HepG2 (cell line): ENCODE results near the gene CHD9NB. TPM values are rescaled to one million over a fixed set of nuclear protein-coding genes. Genes with fewer than 3 reads are reported as not detected.

Experiments
- ATAD3A ChIP-seq: sonication (generic); formaldehyde crosslinking; IDR thresholded peaks from 2 replicates; pipeline ENCODE4 v1.4.0; 2020; ENCODE audit warnings: missing genetic modification reagents
- EP300 ChIP-seq, 3 experiments: sonication (generic) in 1 of 3; formaldehyde crosslinking in 1 of 3; IDR thresholded peaks; 2 replicates each; pipeline versions ENCODE4 v1.5.1 to v1.6.1; 2011 to 2020; ENCODE audit warnings: low read depth in 2 of 3, low read length in 2 of 3, borderline replicate concordance in 1 of 3, improper control_type of control experiment in 1 of 3, mild to moderate bottlenecking in 1 of 3, missing genetic modification reagents in 1 of 3, moderate library complexity in 1 of 3
- FOSL1 ChIP-seq: sonication (generic); formaldehyde crosslinking; IDR thresholded peaks from 2 replicates; pipeline ENCODE4 v1.9.0; 2021; ENCODE audit warnings: missing genetic modification reagents, borderline replicate concordance
- FOXA3 ChIP-seq: IDR thresholded peaks from 2 replicates; pipeline ENCODE4 v1.6.1; 2016; ENCODE audit warnings: missing genetic modification reagents, missing compliant biosample characterization
- MED8 ChIP-seq: sonication (generic); formaldehyde crosslinking; IDR thresholded peaks from 2 replicates; pipeline ENCODE4 v1.8.1; 2023; ENCODE audit warnings: mild to moderate bottlenecking, missing genetic modification reagents; ENCODE audit not compliant: insufficient replicate concordance
- NR2F6 ChIP-seq, 2 experiments: IDR thresholded peaks; 2 replicates each; pipeline ENCODE4 v1.6.1; 2016; ENCODE audit warnings: antibody characterized with exemption in 1 of 2, mild to moderate bottlenecking in 1 of 2
- PCBP2 ChIP-seq: fragments of 200-400 bp; formaldehyde crosslinking; optimal IDR thresholded peaks from 2 replicates; pipeline ENCODE3; 2018; ENCODE audit warnings: low read length, low read depth; ENCODE audit not compliant: poor library complexity, severe bottlenecking
- PRPF4 ChIP-seq: fragments of 200-400 bp; formaldehyde crosslinking; IDR thresholded peaks from 2 replicates; pipeline ENCODE4 v1.6.1; 2016; ENCODE audit warnings: low read length, low read depth; ENCODE audit not compliant: poor library complexity, severe bottlenecking
- RAD21 ChIP-seq: fragments of 450-650 bp; formaldehyde crosslinking; IDR thresholded peaks from 2 replicates; pipeline ENCODE4 v1.5.0; 2020; ENCODE audit warnings: mild to moderate bottlenecking
- RARA ChIP-seq: IDR thresholded peaks from 2 replicates; pipeline ENCODE4 v1.6.1; 2016; ENCODE audit warnings: missing genetic modification reagents, missing compliant biosample characterization
- RCOR2 ChIP-seq: IDR thresholded peaks from 2 replicates; pipeline ENCODE4 v1.6.1; 2016; ENCODE audit warnings: missing biosample characterization, missing genetic modification reagents
- RFX5 ChIP-seq: IDR thresholded peaks from 2 replicates; pipeline ENCODE4 v1.6.1; 2011; ENCODE audit warnings: low read depth, low read length, improper control_type of control experiment
- SNAPC5 ChIP-seq: sonication (generic); formaldehyde crosslinking; IDR thresholded peaks from 2 replicates; pipeline ENCODE4 v1.8.1; 2023; ENCODE audit warnings: mild to moderate bottlenecking, missing genetic modification reagents, borderline replicate concordance
- TBX2 ChIP-seq: sonication (generic); formaldehyde crosslinking; IDR thresholded peaks from 2 replicates; pipeline ENCODE4 v1.5.0; 2020; ENCODE audit warnings: missing genetic modification reagents, mild to moderate bottlenecking, borderline replicate concordance
- THAP11 ChIP-seq: IDR thresholded peaks from 2 replicates; pipeline ENCODE4 v1.6.1; 2016; ENCODE audit warnings: missing biosample characterization, missing genetic modification reagents
- ZBTB21 ChIP-seq: sonication (generic); formaldehyde crosslinking; IDR thresholded peaks from 2 replicates; pipeline ENCODE4 v1.4.0; 2020; ENCODE audit warnings: missing genetic modification reagents
- ZFY ChIP-seq: sonication (generic); formaldehyde crosslinking; IDR thresholded peaks from 2 replicates; pipeline ENCODE4 v1.4.0; 2020; ENCODE audit warnings: missing genetic modification reagents
- ZNF263 ChIP-seq: sonication (generic); formaldehyde crosslinking; IDR thresholded peaks from 2 replicates; pipeline ENCODE4 v1.4.0; 2020; ENCODE audit warnings: missing genetic modification reagents
- ZNF333 ChIP-seq: sonication (generic); formaldehyde crosslinking; IDR thresholded peaks from 2 replicates; pipeline ENCODE4 v1.4.0; 2020; ENCODE audit warnings: mild to moderate bottlenecking, missing genetic modification reagents, borderline replicate concordance
- ZNF362 ChIP-seq: sonication (generic); formaldehyde crosslinking; IDR thresholded peaks from 2 replicates; pipeline ENCODE4 v1.4.0; 2020; ENCODE audit warnings: missing genetic modification reagents, mild to moderate bottlenecking, borderline replicate concordance
- ZNF589 ChIP-seq: sonication (generic); formaldehyde crosslinking; conservative IDR thresholded peaks from 2 replicates; pipeline ENCODE4 v1.8.0; 2022; ENCODE audit warnings: mild to moderate bottlenecking, moderate library complexity, missing genetic modification reagents
- ZNF598 ChIP-seq: sonication (generic); formaldehyde crosslinking; IDR thresholded peaks from 2 replicates; pipeline ENCODE4 v1.5.1; 2020; ENCODE audit warnings: mild to moderate bottlenecking, missing genetic modification reagents, borderline replicate concordance
- ZNF605 ChIP-seq: sonication (generic); formaldehyde crosslinking; IDR thresholded peaks from 2 replicates; pipeline ENCODE4 v1.8.0; 2022; ENCODE audit warnings: mild to moderate bottlenecking, missing genetic modification reagents
- ZNF792 ChIP-seq: IDR thresholded peaks from 2 replicates; pipeline ENCODE4 v1.6.1; 2016
- polyA plus RNA-seq, 8 experiments: library from polyadenylated mRNA; depleted of rRNA in 3 of 8; stranded (reverse) in 7 of 8; unstranded in 1 of 8; fragments of >200 nt; fragmentation: Illumina TruSeq in 4 of 8; extraction: Trizol in 4 of 8; gene quantifications; 2 replicates each; pipeline versions ENCODE4 v1.2.1 to v1.2.3, GENCODE V29; 2011 to 2016; ENCODE audit warnings: low read depth in 4 of 8, missing spikeins in 1 of 8, mixed read lengths in 1 of 8; ENCODE audit not compliant: insufficient read depth in 1 of 8
- total RNA-seq, 5 experiments: library from RNA; depleted of rRNA; stranded (reverse); fragments of >200 nt; fragmentation: Illumina TruSeq; extraction: Trizol; gene quantifications; 2 replicates each; pipeline ENCODE4 v1.2.3, GENCODE V29; 2016; ENCODE audit warnings: low read depth in 1 of 5
- TF ChIP-seq, protein P1 (sequence below): sonication (generic); formaldehyde crosslinking; IDR thresholded peaks from 2 replicates; pipeline ENCODE4 v1.4.0; 2020; ENCODE audit warnings: mild to moderate bottlenecking, missing genetic modification reagents

The CHD9NB gene
- total and polyA plus RNA-seq, 2 of the 13 experiments (the other 11 are each of a cell fraction or from before 2014, with no cell fraction given) = 0.17 to 0.18 TPM

DNA sequence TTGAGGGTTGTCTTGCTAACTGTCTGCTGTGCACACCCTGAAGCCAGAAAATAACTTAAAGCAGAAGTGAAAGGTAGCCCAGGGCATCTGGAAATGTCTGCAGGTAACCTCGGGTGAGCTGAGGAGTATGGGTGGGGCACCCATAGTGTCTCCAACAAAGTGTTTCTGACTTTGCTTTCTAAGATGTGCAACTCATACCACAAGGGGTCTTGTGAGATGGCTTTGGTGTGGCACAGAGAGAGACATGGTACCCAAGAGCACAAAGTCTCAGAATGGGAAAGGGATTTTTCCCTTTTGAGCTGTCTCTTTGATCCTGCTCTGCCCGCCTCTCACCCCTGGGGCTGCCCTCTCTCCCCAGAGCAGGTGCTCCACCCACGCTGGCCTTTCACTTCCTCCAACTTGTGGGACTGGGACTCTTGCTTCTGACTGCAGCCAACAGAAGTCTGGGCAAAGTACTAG, 9.0 kb upstream of the CHD9NB start (continued):
- no peak for TF ChIP-seq PCBP2
- TF ChIP-seq EP300 (IDR thresholded peaks at IDR 0.05; ENCODE audit: low read depth in 2 of 2, low read length in 2 of 2) = peak in 1 of 2 experiments; percentile 37; a peak in 1 of 4 replicates
- no peak for TF ChIP-seq EP300 (CRISPR knock-in tag; IDR thresholded peaks at IDR 0.05; ENCODE audit: borderline replicate concordance)
- TF ChIP-seq ZNF792 = no peak
- TF ChIP-seq TBX2 (CRISPR knock-in tag) = no peak
- TF ChIP-seq SNAPC5 (CRISPR knock-in tag) = no peak
- no peak for TF ChIP-seq ZNF333 (CRISPR knock-in tag)
- no peak for TF ChIP-seq FOSL1 (CRISPR knock-in tag)
- no peak for TF ChIP-seq RFX5
- TF ChIP-seq THAP11 (CRISPR knock-in tag) = no peak
- TF ChIP-seq ZFY = no peak; the same call in 1 of the 2 replicates
- TF ChIP-seq ZNF605 (CRISPR knock-in tag) = peak; percentile 59; the same call in 1 of the 2 replicates
- peak; percentile 72; the same call in 1 of the 2 replicates for TF ChIP-seq RCOR2
- TF ChIP-seq ATAD3A (CRISPR knock-in tag) = no peak
- no peak for TF ChIP-seq ZNF362 (CRISPR knock-in tag)
- TF ChIP-seq, protein P1, sequence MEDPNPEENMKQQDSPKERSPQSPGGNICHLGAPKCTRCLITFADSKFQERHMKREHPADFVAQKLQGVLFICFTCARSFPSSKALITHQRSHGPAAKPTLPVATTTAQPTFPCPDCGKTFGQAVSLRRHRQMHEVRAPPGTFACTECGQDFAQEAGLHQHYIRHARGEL (CRISPR knock-in tag) = no peak
- TF ChIP-seq PRPF4 = no peak
- TF ChIP-seq ZNF598 (CRISPR knock-in tag) = no peak
- TF ChIP-seq MED8 (CRISPR knock-in tag) = no peak
- TF ChIP-seq ZBTB21 = no peak
- peak; percentile 35; the same call in 1 of the 2 replicates for TF ChIP-seq RARA (CRISPR knock-in tag)
- no peak for TF ChIP-seq RAD21 (CRISPR knock-in tag)
- TF ChIP-seq NR2F6 (IDR thresholded peaks at IDR 0.05) = peak; percentile 46
- peak; percentile 74 for TF ChIP-seq NR2F6 (CRISPR knock-in tag; IDR thresholded peaks at IDR 0.05)
- TF ChIP-seq ZNF589 (CRISPR knock-in tag) = no peak
- 0 out of 2 replicates have a peak, but pooled peaks have one; percentile 25 for TF ChIP-seq FOXA3 (CRISPR knock-in tag)
- peak; percentile 92 for TF ChIP-seq ZNF263 (CRISPR knock-in tag)
